GM12891 (cell line): Measurements from ENCODE around the gene SLC35E4.

Experiments
- POLR2A ChIP-seq: IDR thresholded peaks from 2 replicates; pipeline ENCODE4 v1.6.1; 2011; ENCODE audit warnings: low read depth, low read length, control low read depth
- POLR2AphosphoS5 ChIP-seq: IDR thresholded peaks from 2 replicates; pipeline ENCODE4 v1.6.1; 2011; ENCODE audit warnings: low read depth, low read length, control low read depth
- SPI1 ChIP-seq: IDR thresholded peaks from 2 replicates; pipeline ENCODE4 v1.6.1; 2011; ENCODE audit warnings: low read depth, low read length, control low read depth
- TAF1 ChIP-seq: IDR thresholded peaks from 2 replicates; pipeline ENCODE4 v1.6.1; 2011; ENCODE audit warnings: low read depth, low read length, control low read depth

- TF ChIP-seq POLR2AphosphoS5 (no peak), TAF1 (no peak), POLR2A (no peak), SPI1 (no peak)
Measured at GRCh38 chr22:30612789-30613188, 22.8 kb upstream of the SLC35E4 start.
